Uterus (tissue), 4 donors: Measurements from ENCODE around the gene RAB3B. TPM values are rescaled to one million over a fixed set of nuclear protein-coding genes. Genes with fewer than 3 reads are reported as not detected.

ENCODE experiments used
- DNase-seq, 2 donors: peaks; one replicate each; pipeline ENCODE4 v3.0.0-alpha.2; 2019 to 2020
- H3K27ac ChIP-seq, 2 donors: fragments of 200-600 bp; sonication (generic); 1 replicate in 1 of 2; 2 replicates in 1 of 2; pipeline ENCODE4 v1.5.1; 2016 to 2018
- H3K27me3 ChIP-seq, 2 donors: fragments of 200-600 bp; sonication (generic); one replicate each; pipeline ENCODE4 v1.5.1; 2018 to 2019; ENCODE audit warnings: control low read depth in 1 of 2
- H3K36me3 ChIP-seq, 2 donors: fragments of 200-600 bp; sonication (generic); one replicate each; pipeline ENCODE4 v1.5.1; 2019; ENCODE audit warnings: control low read depth in 1 of 2
- H3K4me1 ChIP-seq, 2 donors: fragments of 200-600 bp; sonication (generic); one replicate each; pipeline ENCODE4 v1.5.1; 2018 to 2019; ENCODE audit warnings: control low read depth in 1 of 2
- H3K4me3 ChIP-seq, 2 donors: fragments of 200-600 bp; sonication (generic); 1 replicate in 1 of 2; 2 replicates in 1 of 2; pipeline ENCODE4 v1.5.1; 2018 to 2019; ENCODE audit warnings: mild to moderate bottlenecking in 1 of 2
- H3K9me3 ChIP-seq, 2 donors: fragments of 200-600 bp; sonication (generic); one replicate each; pipeline ENCODE4 v1.5.1; 2019; ENCODE audit warnings: control low read depth in 1 of 2
- POLR2A ChIP-seq, 2 donors: fragments of 450-650 bp; IDR thresholded peaks; one replicate each; pipeline ENCODE4 v1.6.1; 2016; ENCODE audit warnings: antibody characterized with exemption in 2 of 2, mild to moderate bottlenecking in 1 of 2, moderate library complexity in 1 of 2
- intact Hi-C: fragments of 100-400 bp; cut with DNase I; formaldehyde crosslinking; loops from one replicate; pipeline ENCODE4 v1.15.1; 2023; ENCODE audit warnings: low total_unique reads
- total RNA-seq, 4 donors: library from RNA; depleted of rRNA in 3 of 4; stranded (reverse); fragments of >200 nt in 3 of 4; gene quantifications; one replicate each; pipeline versions ENCODE4 v1.1.0 to v1.2.4, GENCODE V29; 2014 to 2023
- TF ChIP-seq, protein P1 (sequence below), 4 experiments: fragments of 200-600 bp in 2 of 4; fragments of 450-650 bp in 2 of 4; sonication (generic) in 2 of 4; IDR thresholded peaks; one replicate each; pipeline ENCODE4 v1.5.1; 2016 to 2019; ENCODE audit warnings: antibody characterized with exemption in 4 of 4, mild to moderate bottlenecking in 2 of 4, moderate library complexity in 1 of 4
- donor health status: DM: yes; HTN: yes; CAD: no.

RAB3B gene
- total RNA-seq, 4 donors from 2014 or later = 0.06 to 0.69 TPM; not detected in 2

DNA sequence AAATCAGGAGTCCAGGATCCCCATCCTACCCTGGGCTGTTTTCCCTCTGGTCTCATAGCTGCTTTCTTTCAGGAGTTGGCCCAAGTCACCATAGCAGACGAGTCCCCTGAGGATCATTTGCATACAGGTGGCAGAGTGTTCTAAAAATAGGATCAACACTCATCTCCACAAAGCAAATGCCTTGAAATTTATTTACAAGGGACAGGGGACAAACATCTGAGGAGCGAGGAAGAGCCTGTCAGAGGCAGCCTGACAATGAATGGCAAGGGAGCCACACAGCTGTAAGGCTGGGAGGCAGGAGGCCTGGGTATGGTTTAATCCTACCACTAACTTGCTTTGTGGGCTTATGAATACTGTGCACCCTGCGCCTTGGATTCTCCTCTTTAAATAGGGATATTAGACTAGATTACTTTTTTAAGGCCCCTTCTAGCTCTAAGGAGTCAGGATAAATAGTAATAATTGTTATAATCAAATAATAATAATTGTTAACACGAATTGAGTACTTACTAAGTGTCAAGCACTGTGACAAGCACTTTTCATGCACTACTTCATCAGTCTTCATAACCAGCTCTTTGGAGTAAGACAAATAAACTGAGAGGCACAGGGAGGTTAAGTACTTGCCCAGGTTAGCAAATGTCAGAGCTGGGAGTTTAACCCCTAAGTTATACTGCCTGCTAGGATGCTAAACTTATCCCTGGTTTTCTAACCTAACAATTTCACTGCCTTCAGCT, 34.5 kb downstream of the RAB3B start:
- Histone ChIP-seq H3K27ac (no peak overlapping the region), H3K9me3 (no peaks in the 10 kb centered on the region), H3K27me3 (no peaks in the 10 kb centered on the region), H3K4me1 (no peaks in the 10 kb centered on the region), H3K4me3 (no peak overlapping the region), H3K36me3 (no peaks in the 10 kb centered on the region)
- TF ChIP-seq POLR2A (IDR thresholded peaks at IDR 0.05) = no peak
- TF ChIP-seq, protein P1, sequence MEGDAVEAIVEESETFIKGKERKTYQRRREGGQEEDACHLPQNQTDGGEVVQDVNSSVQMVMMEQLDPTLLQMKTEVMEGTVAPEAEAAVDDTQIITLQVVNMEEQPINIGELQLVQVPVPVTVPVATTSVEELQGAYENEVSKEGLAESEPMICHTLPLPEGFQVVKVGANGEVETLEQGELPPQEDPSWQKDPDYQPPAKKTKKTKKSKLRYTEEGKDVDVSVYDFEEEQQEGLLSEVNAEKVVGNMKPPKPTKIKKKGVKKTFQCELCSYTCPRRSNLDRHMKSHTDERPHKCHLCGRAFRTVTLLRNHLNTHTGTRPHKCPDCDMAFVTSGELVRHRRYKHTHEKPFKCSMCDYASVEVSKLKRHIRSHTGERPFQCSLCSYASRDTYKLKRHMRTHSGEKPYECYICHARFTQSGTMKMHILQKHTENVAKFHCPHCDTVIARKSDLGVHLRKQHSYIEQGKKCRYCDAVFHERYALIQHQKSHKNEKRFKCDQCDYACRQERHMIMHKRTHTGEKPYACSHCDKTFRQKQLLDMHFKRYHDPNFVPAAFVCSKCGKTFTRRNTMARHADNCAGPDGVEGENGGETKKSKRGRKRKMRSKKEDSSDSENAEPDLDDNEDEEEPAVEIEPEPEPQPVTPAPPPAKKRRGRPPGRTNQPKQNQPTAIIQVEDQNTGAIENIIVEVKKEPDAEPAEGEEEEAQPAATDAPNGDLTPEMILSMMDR (IDR thresholded peaks at IDR 0.05) = no peak
- intact Hi-C loops = no loop called here
- no peak for DNase-seq

DNA sequence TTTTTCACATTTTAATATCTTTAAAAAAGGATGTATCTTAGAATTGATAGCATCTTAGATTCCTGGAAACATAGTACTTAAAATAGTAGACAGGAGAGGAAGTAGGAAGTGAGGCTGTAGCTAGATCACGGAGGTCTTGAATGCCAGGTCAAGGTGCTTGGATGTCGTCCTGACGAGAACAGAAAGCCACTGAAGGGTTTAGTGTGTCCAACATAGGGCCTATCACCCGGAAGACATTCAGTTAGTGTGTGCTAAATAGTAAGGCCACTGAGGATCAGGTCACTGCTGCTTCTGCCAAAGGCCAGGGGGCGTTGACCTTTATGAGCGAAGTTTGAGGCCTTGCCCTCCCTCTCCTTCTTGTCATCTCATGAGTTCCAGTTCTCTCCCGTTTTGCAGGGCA, 35.7 kb downstream of the RAB3B start:
- no peaks in the 10 kb centered on the region for H3K27me3 ChIP-seq
- intact Hi-C loops = no loop called here
- H3K4me3 ChIP-seq = no peak overlapping the region
- no peak for DNase-seq
- H3K36me3 ChIP-seq = no peaks in the 10 kb centered on the region
- no peaks in the 10 kb centered on the region for H3K9me3 ChIP-seq
- H3K27ac ChIP-seq = no peak overlapping the region
- no peak for TF ChIP-seq POLR2A (IDR thresholded peaks at IDR 0.05)
- TF ChIP-seq, protein P1 (IDR thresholded peaks at IDR 0.05) = no peak
- H3K4me1 ChIP-seq = no peaks in the 10 kb centered on the region

DNA sequence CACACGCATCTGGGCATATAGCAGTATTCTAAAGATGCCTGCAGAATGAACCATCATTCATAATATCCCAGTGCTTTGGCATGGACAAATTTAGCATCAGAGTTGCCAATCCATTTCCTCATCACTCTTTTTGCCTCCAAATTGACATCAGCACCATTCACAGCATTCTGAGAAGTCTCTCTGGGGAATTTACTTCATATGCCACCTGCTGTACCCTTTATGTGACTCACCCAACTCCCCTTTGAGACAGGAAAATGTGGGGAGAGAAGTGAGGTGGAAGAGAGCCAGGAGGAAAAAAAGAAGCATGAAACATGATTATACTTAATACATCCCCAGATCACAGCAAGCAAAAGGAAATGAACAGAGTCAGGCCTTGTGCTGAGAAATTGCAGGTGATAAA, 37.4 kb downstream of the RAB3B start:
- intact Hi-C loops = no loop called here
- no peak for DNase-seq
- no peaks in the 10 kb centered on the region for H3K36me3 ChIP-seq
- H3K27ac ChIP-seq = no peak overlapping the region
- H3K4me3 ChIP-seq = no peak overlapping the region
- no peak for TF ChIP-seq POLR2A (IDR thresholded peaks at IDR 0.05)
- TF ChIP-seq, protein P1 (IDR thresholded peaks at IDR 0.05) = no peak
- no peaks in the 10 kb centered on the region for H3K4me1 ChIP-seq
- H3K27me3 ChIP-seq = no peaks in the 10 kb centered on the region
- no peaks in the 10 kb centered on the region for H3K9me3 ChIP-seq

DNA sequence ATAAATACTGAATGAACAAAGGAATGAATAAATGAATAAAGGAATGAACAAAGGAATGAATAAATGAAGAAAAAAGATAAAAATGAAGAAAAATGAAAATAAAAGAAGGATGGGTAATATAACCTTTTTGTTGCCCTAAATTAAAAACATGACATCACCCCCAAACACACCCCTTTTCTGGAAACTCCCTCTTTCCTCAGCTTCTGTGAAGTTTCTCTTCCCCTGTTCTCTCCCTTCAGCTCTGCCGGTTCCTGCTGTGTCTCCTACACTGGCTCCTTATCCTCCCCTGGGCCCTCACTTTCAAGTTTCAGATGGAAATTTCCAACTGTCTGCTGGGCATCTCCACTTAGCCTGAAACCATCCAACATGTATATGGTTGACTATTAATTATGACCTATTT, 37.9 kb downstream of the RAB3B start:
- Histone ChIP-seq H3K9me3 (no peaks in the 10 kb centered on the region), H3K4me1 (no peaks in the 10 kb centered on the region), H3K27ac (no peak overlapping the region), H3K4me3 (no peak overlapping the region), H3K27me3 (no peaks in the 10 kb centered on the region), H3K36me3 (no peaks in the 10 kb centered on the region)
- DNase-seq = no peak
- no peak for TF ChIP-seq POLR2A (IDR thresholded peaks at IDR 0.05)
- TF ChIP-seq, protein P1 (IDR thresholded peaks at IDR 0.05) = no peak
- intact Hi-C loops = no loop called here

DNA sequence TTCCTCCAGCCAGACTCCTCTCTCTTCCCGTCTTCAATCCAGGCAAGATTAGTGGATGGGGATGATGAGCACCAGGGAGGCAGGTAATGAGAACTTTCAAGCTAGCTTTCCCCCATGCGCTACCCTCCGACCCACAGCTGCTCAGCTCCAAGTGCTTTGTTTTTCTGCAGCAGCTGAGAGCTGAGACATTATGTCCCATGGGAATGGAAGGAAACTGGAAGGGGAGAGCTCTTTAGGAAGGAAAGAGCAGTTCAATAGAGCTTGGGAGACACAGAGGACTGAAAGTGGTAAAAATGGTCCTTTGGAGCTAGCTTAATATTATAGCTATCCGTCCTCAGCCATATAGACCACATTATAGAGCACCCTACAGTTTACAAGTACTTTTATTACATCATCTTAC, 39.8 kb downstream of the RAB3B start:
- Histone ChIP-seq H3K36me3 (no peaks in the 10 kb centered on the region), H3K27me3 (no peaks in the 10 kb centered on the region), H3K27ac (no peak overlapping the region), H3K4me1 (no peaks in the 10 kb centered on the region), H3K4me3 (no peak overlapping the region), H3K9me3 (no peaks in the 10 kb centered on the region)
- no peak for DNase-seq
- intact Hi-C loops = no loop called here
- TF ChIP-seq, protein P1 (IDR thresholded peaks at IDR 0.05) = no peak
- no peak for TF ChIP-seq POLR2A (IDR thresholded peaks at IDR 0.05)
